Stimulated activated naive CD4-positive, alpha-beta T cell (primary cell): ENCODE data around the gene RNU5B-1.
"Not testable (repeated sequence)": the region's sequence is repeated elsewhere in the genome, so short reads cannot be mapped to it uniquely, and the experiment has no call there.

ENCODE experiments used
- DNase-seq, 6 experiments: peaks; one replicate each; lab custom pipeline; 2025; lab: John Stamatoyannopoulos, UW

The RNU5B-1 gene

GRCh38 chr15:65344214-65344913 is 39.9 kb downstream of the RNU5B-1 start:
- DNase-seq: no peak

DNA sequence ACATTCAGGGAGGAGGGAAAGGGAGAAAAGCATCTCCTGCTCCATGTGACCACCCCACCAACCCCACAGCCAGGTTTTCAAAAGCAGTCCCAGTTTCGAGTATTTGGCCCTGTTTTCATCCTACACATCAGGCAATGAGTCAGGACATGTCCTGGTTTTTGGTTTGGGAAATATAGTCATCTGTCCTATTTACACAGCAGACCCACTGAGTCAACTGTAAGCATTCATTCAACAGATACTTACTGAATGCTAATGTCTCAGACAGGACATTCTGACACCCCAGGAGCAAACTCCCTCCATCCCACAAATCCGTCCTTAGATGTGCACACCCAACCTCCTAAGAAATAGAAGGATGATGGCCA is 40.4 kb downstream of the RNU5B-1 start:
- DNase-seq: no peak

DNA sequence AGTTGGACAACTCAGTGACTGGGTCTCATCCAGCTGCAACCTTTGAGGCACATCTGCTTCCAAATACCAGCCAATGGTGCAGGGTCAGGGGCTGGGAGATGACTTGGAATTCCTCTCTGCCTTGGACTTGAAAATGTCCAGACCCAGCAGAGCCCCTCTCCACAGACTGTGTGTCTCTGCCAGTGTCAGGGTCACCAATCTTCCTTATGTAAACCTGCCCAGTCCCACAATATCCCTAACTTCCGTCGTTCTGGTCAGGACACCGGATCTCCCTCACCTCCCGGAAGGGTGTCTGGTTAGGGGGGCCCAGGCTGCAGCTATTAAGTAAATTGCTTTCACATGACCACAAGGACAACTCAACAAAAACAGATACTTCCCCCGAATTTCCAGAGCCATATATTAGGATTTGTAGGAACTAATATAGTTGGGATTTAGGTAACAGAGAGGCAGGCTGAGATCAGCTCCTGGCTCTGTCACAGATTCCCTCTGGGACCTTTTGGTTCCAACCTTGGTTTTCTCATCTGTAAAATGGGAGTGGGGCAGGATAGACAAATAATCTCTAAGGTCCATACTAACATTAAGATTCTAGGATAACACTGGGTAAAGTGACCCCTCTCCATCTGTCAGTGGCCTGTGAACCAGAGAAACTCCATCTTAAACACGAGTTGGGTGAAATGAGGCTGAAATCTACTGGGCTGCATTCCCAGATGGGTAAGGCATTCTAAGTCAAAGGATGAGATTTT is 42.5 kb downstream of the RNU5B-1 start:
- no peak for DNase-seq

- not testable (repeated sequence) for DNase-seq
Measured at GRCh38 chr15:65347756-65348155, 43.3 kb downstream of the RNU5B-1 start.

DNA sequence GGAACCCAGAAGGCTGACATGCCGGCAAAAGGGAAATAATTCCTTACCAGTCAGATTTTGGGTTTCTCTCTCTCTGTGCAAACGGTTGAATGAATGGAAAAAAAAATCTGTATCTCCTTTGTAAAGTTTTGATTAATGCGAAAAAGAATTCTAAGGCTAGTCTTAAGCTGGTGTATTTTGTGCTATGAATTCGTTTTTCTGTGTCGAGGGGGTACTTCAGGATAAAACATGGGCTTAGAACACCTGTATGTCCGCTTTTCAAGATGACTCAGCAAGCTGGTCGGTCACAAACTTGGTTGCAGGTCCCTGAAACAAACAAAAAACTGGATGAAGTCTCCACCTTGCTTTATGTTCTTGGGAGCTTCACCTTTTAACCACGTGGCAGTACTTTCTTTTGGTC is 44.9 kb downstream of the RNU5B-1 start:
- DNase-seq: no peak

DNA sequence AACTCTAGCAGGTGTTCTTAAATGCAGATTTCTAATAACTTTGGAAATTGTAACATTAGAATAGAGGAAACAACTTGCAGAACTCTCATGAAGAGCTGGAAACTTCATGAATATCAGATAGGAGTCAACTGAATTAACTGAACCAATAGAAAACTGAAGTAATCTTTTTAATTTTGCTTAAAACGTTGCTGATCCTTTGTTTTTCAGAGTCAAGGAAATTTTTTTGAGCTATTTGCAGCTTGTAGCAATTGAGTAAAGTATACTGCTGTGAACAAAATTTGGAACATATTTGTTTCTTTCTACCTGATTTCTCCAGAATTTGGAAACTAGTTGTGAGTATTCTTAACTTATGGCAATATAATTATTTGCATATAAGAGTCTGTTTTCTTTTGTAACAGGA is 47.5 kb downstream of the RNU5B-1 start:
- not testable (repeated sequence) for DNase-seq
